Osteocyte (in vitro differentiated cells): ENCODE measurements around the gene C1orf141. TPM values are rescaled to one million over a fixed set of nuclear protein-coding genes. Genes with fewer than 3 reads are reported as not detected.

Experiments
- DNase-seq: peaks from one replicate; pipeline ENCODE4 v3.0.0; 2021; ENCODE audit warnings: mixed read lengths; ENCODE audit not compliant: unreplicated experiment; ENCODE audit errors: extremely low spot score
- H3K27ac Mint-ChIP-seq: one replicate; pipeline ENCODE4 v1.8.0; 2021; ENCODE audit warnings: mild to moderate bottlenecking, mixed read lengths; ENCODE audit not compliant: unreplicated experiment
- H3K27me3 Mint-ChIP-seq: one replicate; pipeline ENCODE4 v1.8.0; 2021; ENCODE audit warnings: mixed read lengths; ENCODE audit not compliant: unreplicated experiment
- H3K36me3 Mint-ChIP-seq: one replicate; pipeline ENCODE4 v1.8.0; 2021; ENCODE audit warnings: mixed read lengths; ENCODE audit not compliant: unreplicated experiment
- H3K4me1 Mint-ChIP-seq: one replicate; pipeline ENCODE4 v1.8.0; 2021; ENCODE audit warnings: mixed read lengths; ENCODE audit not compliant: unreplicated experiment
- H3K4me3 Mint-ChIP-seq: one replicate; pipeline ENCODE4 v1.8.0; 2021; ENCODE audit warnings: mild to moderate bottlenecking, moderate library complexity, mixed read lengths; ENCODE audit not compliant: unreplicated experiment
- H3K9me3 Mint-ChIP-seq: one replicate; pipeline ENCODE4 v1.8.0; 2021; ENCODE audit warnings: mixed read lengths; ENCODE audit not compliant: unreplicated experiment
- CTCF ChIP-seq: fragments of 200-600 bp; sonication (generic); IDR thresholded peaks from 2 replicates; pipeline ENCODE4 v1.5.0; 2021; ENCODE audit warnings: antibody characterized with exemption, mild to moderate bottlenecking, moderate library complexity
- total RNA-seq: library from RNA; stranded (reverse); gene quantifications from 2 replicates; pipeline ENCODE4 v1.2.1, GENCODE V29; 2021

C1orf141 gene
- total RNA-seq, 1 donor from 2014 or later = not detected

DNA sequence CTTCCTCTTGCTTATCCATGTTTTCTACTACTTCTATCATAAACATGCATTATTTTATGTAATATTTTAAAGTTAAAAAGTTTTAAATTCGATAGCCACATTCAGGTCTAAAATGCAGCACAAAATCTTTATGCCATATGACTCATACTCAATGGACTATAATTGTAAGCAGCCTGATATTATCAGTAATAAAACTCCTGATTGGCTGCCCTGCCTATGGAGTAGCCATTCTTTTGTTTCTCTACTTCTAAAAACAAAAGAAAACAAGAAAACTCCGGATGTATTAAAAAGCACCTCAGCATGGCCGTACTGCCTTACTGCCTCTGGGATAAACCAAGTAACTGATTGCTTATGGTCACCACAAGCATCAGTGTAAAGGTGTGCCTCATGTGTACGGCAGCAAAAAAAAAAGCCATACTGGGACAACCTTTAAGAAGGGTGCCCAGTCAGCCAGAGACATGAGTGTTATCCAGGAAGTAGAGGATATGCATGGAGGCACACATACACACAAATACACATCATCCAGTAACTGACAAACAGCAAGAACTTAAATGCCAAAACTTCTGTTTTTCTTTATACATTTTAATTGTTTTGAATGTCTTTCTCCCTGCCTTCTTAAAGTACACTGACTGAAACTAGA, 90.0 kb downstream of the C1orf141 start:
- peaks cover 46% of the 10 kb centered on the region for H3K36me3 Mint-ChIP-seq
- no peak overlapping the region for H3K27ac Mint-ChIP-seq
- H3K27me3 Mint-ChIP-seq = no peaks in the 10 kb centered on the region
- DNase-seq = no peak
- H3K4me3 Mint-ChIP-seq = no peak overlapping the region
- no peaks in the 10 kb centered on the region for H3K9me3 Mint-ChIP-seq
- H3K4me1 Mint-ChIP-seq = no peaks in the 10 kb centered on the region
- TF ChIP-seq CTCF = no peak

DNA sequence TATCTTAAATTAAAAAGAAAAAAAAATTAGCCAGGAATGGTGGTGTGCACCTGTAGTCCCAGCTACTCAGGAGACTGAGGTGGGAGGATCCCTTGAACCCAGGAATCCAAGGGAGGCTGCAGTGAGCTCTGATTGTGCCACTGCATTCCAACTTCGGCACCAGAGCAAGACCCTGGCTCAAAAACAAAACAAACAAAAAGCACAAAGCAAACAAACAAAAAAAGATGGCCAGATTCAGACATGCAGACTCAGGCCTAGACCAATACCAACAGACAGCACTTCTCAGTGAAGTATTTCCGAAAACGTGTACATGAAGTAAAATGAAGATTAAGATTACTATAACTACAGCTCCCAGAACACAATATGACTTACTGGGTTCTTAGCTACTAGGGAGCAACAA, 91.4 kb downstream of the C1orf141 start:
- DNase-seq = no peak
- Mint-ChIP-seq H3K4me1 (no peaks in the 10 kb centered on the region), H3K36me3 (peaks cover 53% of the 10 kb centered on the region), H3K4me3 (no peak overlapping the region), H3K27ac (no peak overlapping the region), H3K9me3 (no peaks in the 10 kb centered on the region), H3K27me3 (no peaks in the 10 kb centered on the region)
- TF ChIP-seq CTCF = no peak

Other genes starting within 250 kb of the C1orf141 start
- 8.9 and 10.0 TPM in 2 replicates for gene DNAI4, start 210.1 kb downstream of the C1orf141 start, total RNA-seq
- 45.8 and 48.3 TPM in 2 replicates for gene MIER1, start 210.0 kb downstream of the C1orf141 start, total RNA-seq
- gene SLC35D1, start 80.8 kb downstream of the C1orf141 start, total RNA-seq = 9.6 and 10.1 TPM in 2 replicates
- not detected in 2 replicates for gene IL23R, start 31.5 kb upstream of the C1orf141 start, total RNA-seq
- gene IL12RB2, start 172.9 kb upstream of the C1orf141 start, total RNA-seq = not detected in 2 replicates